Choroid plexus epithelial cell (primary cell): ENCODE measurements around the gene LY6G5C.

ENCODE experiments used
- DNase-seq: peaks from one replicate; pipeline ENCODE4 v3.0.0-alpha.2; 2010; ENCODE audit warnings: low read depth
- H3K4me3 ChIP-seq: 2 replicates; pipeline ENCODE4 v1.5.1; 2011; ENCODE audit warnings: low read depth, mild to moderate bottlenecking, control low read depth, low read length, moderate library complexity
- CTCF ChIP-seq: conservative IDR thresholded peaks from 2 replicates; pipeline ENCODE4 v1.5.1; 2011; ENCODE audit warnings: low read depth, mild to moderate bottlenecking, control low read depth, inconsistent platforms, low read length, moderate library complexity

LY6G5C gene

GRCh38 chr6:31677955-31678354 lies 2.9 kb downstream of the LY6G5C start:
- no peak for TF ChIP-seq CTCF
- DNase-seq: no peak
- no peak overlapping the region for H3K4me3 ChIP-seq

GRCh38 chr6:31676904-31677303 lies 4.0 kb downstream of the LY6G5C start:
- H3K4me3 ChIP-seq: no peak overlapping the region
- DNase-seq: no peak
- TF ChIP-seq CTCF: no peak

GRCh38 chr6:31676322-31676903 lies 4.5 kb downstream of the LY6G5C start:
- no peak for DNase-seq
- TF ChIP-seq CTCF: no peak
- no peak overlapping the region for H3K4me3 ChIP-seq

- H3K4me3 ChIP-seq: no peak within 1 kb of the TSS
- TF ChIP-seq CTCF: no peak
- no peak for DNase-seq
Observed at GRCh38 chr6:31669676-31670075, 11.2 kb downstream of the LY6G5C start, which contains the start of gene LY6G5B. TSS of gene LY6G5B (plus strand) at chr6:31669976. CDS start at chr6:31670951, 975 bp downstream.

GRCh38 chr6:31666337-31666965 lies 14.4 kb downstream of the LY6G5C start:
- H3K4me3 ChIP-seq: peak overlapping the region; percentile 98
- TF ChIP-seq CTCF: no peak
- DNase-seq: peak; percentile 39

GRCh38 chr6:31665501-31666336 lies 15.1 kb downstream of the LY6G5C start, which contains the start of gene CSNK2B:
TSS of gene CSNK2B (plus strand) at chr6:31666080. CDS start at chr6:31666832, 752 bp downstream.
- peak; percentile 5 for TF ChIP-seq CTCF
- DNase-seq: peak; percentile 98
- peak within 1 kb of the TSS; percentile 98 for H3K4me3 ChIP-seq
